HFFc6 (cell line): ENCODE measurements around the gene DLEU7. TPM values are rescaled to one million over a fixed set of nuclear protein-coding genes. Genes with fewer than 3 reads are reported as not detected.

ENCODE experiments used
- DNase-seq: peaks from one replicate; pipeline ENCODE4 v3.0.0-alpha.2; 2018
- H3K27ac Mint-ChIP-seq: 2 replicates; pipeline ENCODE4 v1.8.0; 2020; ENCODE audit warnings: mild to moderate bottlenecking, mixed read lengths
- H3K27me3 Mint-ChIP-seq: 2 replicates; pipeline ENCODE4 v1.8.0; 2021; ENCODE audit warnings: mild to moderate bottlenecking, moderate library complexity, mixed read lengths; ENCODE audit not compliant: insufficient read depth
- H3K36me3 Mint-ChIP-seq: 2 replicates; pipeline ENCODE4 v1.8.0; 2021; ENCODE audit warnings: low read depth, mixed read lengths
- H3K4me1 Mint-ChIP-seq: 2 replicates; pipeline ENCODE4 v1.8.0; 2020; ENCODE audit warnings: low read depth, mixed read lengths
- H3K4me3 Mint-ChIP-seq: 2 replicates; pipeline ENCODE4 v1.8.0; 2020; ENCODE audit warnings: mild to moderate bottlenecking, moderate library complexity, mixed read lengths
- H3K9me3 Mint-ChIP-seq: 2 replicates; pipeline ENCODE4 v1.8.0; 2020; ENCODE audit warnings: mild to moderate bottlenecking, mixed read lengths
- CTCF ChIP-seq: fragments of 200-600 bp; sonication (generic); IDR thresholded peaks from 2 replicates; pipeline ENCODE4 v1.5.0; 2021; ENCODE audit warnings: antibody characterized with exemption, mild to moderate bottlenecking
- total RNA-seq, 6 experiments: library from RNA; stranded (reverse); fragmentation: NEBNext Ultra II Directional; extraction: Animal tissue kit (Norgen Biotek cat#: 25700); gene quantifications; 2 replicates in 1 of 6; 3 replicates in 5 of 6; pipeline ENCODE4 v1.2.3, GENCODE V29; 2021

Gene DLEU7
- total RNA-seq, 6 experiments from 2014 or later = not detected

GRCh38 chr13:50873467-50873866 is 30.0 kb upstream of the DLEU7 start:
- TF ChIP-seq CTCF = no peak
- Mint-ChIP-seq H3K4me1 (peaks cover 6% of the 10 kb centered on the region; the same call in 1 of the 2 replicates), H3K9me3 (no peaks in the 10 kb centered on the region), H3K27ac (no peak overlapping the region), H3K36me3 (no peaks in the 10 kb centered on the region), H3K4me3 (no peak overlapping the region), H3K27me3 (peaks cover 2% of the 10 kb centered on the region; the same call in 1 of the 2 replicates)
- DNase-seq = no peak

GRCh38 chr13:50871405-50871804 is 27.9 kb upstream of the DLEU7 start:
- Mint-ChIP-seq H3K9me3 (no peaks in the 10 kb centered on the region), H3K27me3 (peaks cover 7% of the 10 kb centered on the region), H3K27ac (no peak overlapping the region), H3K36me3 (no peaks in the 10 kb centered on the region), H3K4me3 (no peak overlapping the region), H3K4me1 (peaks cover 6% of the 10 kb centered on the region; the same call in 1 of the 2 replicates)
- no peak for DNase-seq
- no peak for TF ChIP-seq CTCF

GRCh38 chr13:50867637-50867945 is 24.1 kb upstream of the DLEU7 start:
- no peak overlapping the region for H3K27ac Mint-ChIP-seq

DNA sequence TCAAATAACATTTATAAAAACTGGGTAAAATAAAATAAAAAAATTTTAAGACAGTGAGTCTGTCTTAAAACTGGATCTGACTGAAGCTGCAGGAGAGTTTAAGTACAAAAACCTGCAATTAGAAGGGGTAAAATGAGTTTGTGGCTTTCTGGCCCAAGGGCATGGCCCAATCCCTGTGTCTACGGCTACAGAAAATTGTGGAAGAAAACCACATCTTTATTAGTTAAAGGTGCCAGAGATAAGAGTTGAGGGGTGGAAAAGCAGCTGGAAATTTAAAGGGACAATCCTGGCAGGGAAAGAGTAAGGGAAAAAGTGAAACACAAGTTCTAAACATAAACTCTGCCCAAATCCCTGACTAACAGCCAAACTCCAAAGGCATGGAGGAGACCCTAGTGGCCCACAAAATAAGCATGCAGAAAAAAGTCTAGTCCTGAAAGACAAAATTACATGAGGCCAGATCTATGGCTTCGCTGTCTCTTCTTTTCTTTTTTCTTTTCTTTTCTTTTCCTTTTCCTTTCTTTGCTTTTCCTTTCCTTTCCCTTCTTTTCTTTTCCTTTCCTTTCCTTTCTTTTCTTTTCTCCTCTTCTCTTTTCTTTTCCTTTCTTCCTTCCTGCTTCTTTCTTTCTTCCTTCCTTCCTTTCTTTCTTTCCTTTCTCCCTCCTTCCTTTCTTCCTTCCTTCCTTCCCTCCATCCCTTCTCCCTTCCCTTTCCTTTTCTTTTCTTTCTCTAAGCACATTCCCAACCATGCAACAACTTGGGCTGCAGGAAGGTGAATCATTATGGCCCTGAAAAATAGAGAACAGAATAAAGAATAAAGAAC is 23.5 kb upstream of the DLEU7 start:
- DNase-seq = no peak
- Mint-ChIP-seq H3K27ac (no peak overlapping the region), H3K9me3 (no peaks in the 10 kb centered on the region), H3K4me3 (no peak overlapping the region), H3K27me3 (peaks cover 9% of the 10 kb centered on the region), H3K4me1 (no peaks in the 10 kb centered on the region), H3K36me3 (no peaks in the 10 kb centered on the region)
- TF ChIP-seq CTCF = no peak

More at GRCh38 chr13:50867637-50867945, 24.1 kb upstream of the DLEU7 start:
- Mint-ChIP-seq H3K4me1 (no peaks in the 10 kb centered on the region), H3K36me3 (no peaks in the 10 kb centered on the region), H3K4me3 (no peak overlapping the region), H3K27me3 (peaks cover 9% of the 10 kb centered on the region), H3K9me3 (no peaks in the 10 kb centered on the region)
- DNase-seq = no peak
- TF ChIP-seq CTCF = no peak

- no peak overlapping the region for H3K4me3 Mint-ChIP-seq
- no peak for DNase-seq
- H3K4me1 Mint-ChIP-seq = no peaks in the 10 kb centered on the region
- no peak for TF ChIP-seq CTCF
- peaks cover 9% of the 10 kb centered on the region for H3K27me3 Mint-ChIP-seq
- no peaks in the 10 kb centered on the region for H3K9me3 Mint-ChIP-seq
- no peaks in the 10 kb centered on the region for H3K36me3 Mint-ChIP-seq
- H3K27ac Mint-ChIP-seq = no peak overlapping the region
These were observed 21.0 kb upstream of the DLEU7 start for GRCh38 chr13:50864492-50864891.
